H1 (cell line): ENCODE results near the gene SNAPC2. TPM values are rescaled to one million over a fixed set of nuclear protein-coding genes. Genes with fewer than 3 reads are reported as not detected.

Source experiments
- CTCF ChIA-PET: fragments of 300-600 bp; sonication (Branson Sonifier 250); formaldehyde crosslinking; loops from one replicate; lab custom pipeline; 2021; ENCODE audit not compliant: partially characterized antibody; lab: Charles Lee
- POLR2A ChIA-PET: fragments of 300-600 bp; sonication (Branson Sonifier 250); formaldehyde crosslinking; loops from one replicate; lab custom pipeline; 2021; ENCODE audit warnings: inconsistent platforms; ENCODE audit not compliant: partially characterized antibody; lab: Charles Lee
- DNase-seq, 2 experiments: peaks; one replicate each; pipeline versions ENCODE4 v3.0.0 to v3.0.0-alpha.2; 2010 to 2022; ENCODE audit warnings: low spot score in 2 of 2, low read depth in 1 of 2, mixed read lengths in 1 of 2
- FAIRE-seq: peaks from 2 replicates; lab custom pipeline; 2011; peaks lifted over from hg19 to GRCh38; lab: Jason Lieb, UNC
- H2AFZ ChIP-seq: 2 replicates; pipeline ENCODE4 v1.8.1; 2012; ENCODE audit warnings: low read length, inconsistent platforms
- H2AK5ac ChIP-seq: 2 replicates; pipeline ENCODE4 v1.6.1; 2013; ENCODE audit warnings: low read depth, low read length
- H2BK120ac ChIP-seq: replicated peaks from 2 replicates; pipeline ENCODE3; 2013; ENCODE audit warnings: low read depth, low read length, inconsistent platforms
- H2BK12ac ChIP-seq: 2 replicates; pipeline ENCODE4 v1.6.1; 2013; ENCODE audit warnings: low read depth, low read length
- H2BK15ac ChIP-seq: 2 replicates; pipeline ENCODE4 v1.6.1; 2013; ENCODE audit warnings: low read length
- H2BK20ac ChIP-seq: 2 replicates; pipeline ENCODE4 v1.6.1; 2013; ENCODE audit warnings: low read length
- H2BK5ac ChIP-seq: 2 replicates; pipeline ENCODE4 v1.6.1; 2013; ENCODE audit warnings: low read depth, low read length
- H3K14ac ChIP-seq: 2 replicates; pipeline ENCODE4 v1.6.1; 2013; ENCODE audit warnings: inconsistent platforms; ENCODE audit not compliant: insufficient read length
- H3K18ac ChIP-seq: 2 replicates; pipeline ENCODE4 v1.6.1; 2013; ENCODE audit warnings: low read length; ENCODE audit errors: extremely low read depth
- H3K23ac ChIP-seq: 2 replicates; pipeline ENCODE4 v1.6.1; 2013; ENCODE audit warnings: inconsistent platforms; ENCODE audit not compliant: insufficient read length
- H3K23me2 ChIP-seq: 2 replicates; pipeline ENCODE4 v1.6.1; 2013; ENCODE audit warnings: low read depth, low read length
- H3K27ac ChIP-seq: 2 replicates; pipeline ENCODE4 v1.6.1; 2011; ENCODE audit warnings: low read depth, low read length, inconsistent platforms
- H3K27me3 ChIP-seq, 4 experiments: replicated peaks in 1 of 4; 1 replicate in 1 of 4; 2 replicates in 3 of 4; pipeline versions ENCODE4 v1.6.1 to v1.8.1; 2011 to 2013; ENCODE audit warnings: low read length in 3 of 4, mild to moderate bottlenecking in 3 of 4, inconsistent platforms in 2 of 4, mixed read lengths in 2 of 4, moderate library complexity in 1 of 4; ENCODE audit not compliant: control insufficient read depth in 3 of 4, insufficient read depth in 3 of 4; ENCODE audit errors: extremely low read depth in 1 of 4
- H3K36me3 ChIP-seq, 4 experiments: 2 replicates each; pipeline versions ENCODE4 v1.6.1 to v1.8.1; 2011 to 2013; ENCODE audit warnings: mild to moderate bottlenecking in 4 of 4, low read length in 3 of 4, moderate library complexity in 2 of 4, control low read depth in 1 of 4, inconsistent platforms in 1 of 4; ENCODE audit not compliant: insufficient read depth in 4 of 4, control insufficient read depth in 2 of 4
- H3K4ac ChIP-seq: replicated peaks from 2 replicates; pipeline ENCODE3; 2013; ENCODE audit warnings: low read length, low read depth, mixed read lengths, inconsistent platforms; ENCODE audit not compliant: insufficient read length
- H3K4me1 ChIP-seq, 4 experiments: replicated peaks in 1 of 4; 1 replicate in 1 of 4; 2 replicates in 3 of 4; pipeline versions ENCODE4 v1.6.1 to v1.8.1; 2011 to 2013; ENCODE audit warnings: low read length in 3 of 4, inconsistent platforms in 2 of 4, mixed read lengths in 1 of 4; ENCODE audit not compliant: insufficient read depth in 4 of 4, control insufficient read depth in 3 of 4
- H3K4me2 ChIP-seq, 2 experiments: 2 replicates each; pipeline versions ENCODE4 v1.6.1 to v1.8.1; 2011 to 2013; ENCODE audit warnings: low read depth in 2 of 2, low read length in 2 of 2, control low read depth in 1 of 2, inconsistent platforms in 1 of 2, mild to moderate bottlenecking in 1 of 2; ENCODE audit not compliant: insufficient read depth in 1 of 2
- H3K4me3 ChIP-seq, 4 experiments: fragments of 200-600, 300-600 bp in 1 of 4; sonication (generic), shearing (Covaris generic), sonication (Bioruptor Twin) in 1 of 4; 2 replicates each; pipeline versions ENCODE4 v1.5.1 to v1.8.1; 2011 to 2016; ENCODE audit warnings: low read length in 4 of 4, low read depth in 3 of 4, control low read depth in 2 of 4, inconsistent platforms in 2 of 4, mild to moderate bottlenecking in 2 of 4, mixed read lengths in 1 of 4, moderate library complexity in 1 of 4; ENCODE audit not compliant: insufficient read depth in 2 of 4; ENCODE audit errors: extremely low read depth in 1 of 4
- H3K56ac ChIP-seq: replicated peaks from 2 replicates; pipeline ENCODE3; 2013; ENCODE audit warnings: low read depth, mild to moderate bottlenecking, mixed read lengths, low read length, inconsistent platforms; ENCODE audit not compliant: insufficient read length
- H3K79me1 ChIP-seq: 2 replicates; pipeline ENCODE4 v1.6.1; 2013; ENCODE audit warnings: low read depth, low read length, control low read depth
- H3K79me2 ChIP-seq, 2 experiments: 2 replicates each; pipeline versions ENCODE4 v1.6.1 to v1.8.1; 2012 to 2013; ENCODE audit warnings: low read length in 2 of 2, mild to moderate bottlenecking in 2 of 2, inconsistent platforms in 1 of 2; ENCODE audit not compliant: insufficient read depth in 2 of 2, control insufficient read depth in 1 of 2
- H3K9ac ChIP-seq, 4 experiments: replicated peaks in 1 of 4; 1 replicate in 1 of 4; 2 replicates in 3 of 4; pipeline versions ENCODE4 v1.6.1 to v1.8.1; 2011 to 2013; ENCODE audit warnings: low read depth in 3 of 4, low read length in 3 of 4, control low read depth in 2 of 4, mild to moderate bottlenecking in 2 of 4, moderate library complexity in 2 of 4, inconsistent platforms in 1 of 4; ENCODE audit errors: extremely low read depth in 1 of 4
- H3K9me3 ChIP-seq, 2 experiments: 2 replicates each; pipeline versions ENCODE4 v1.6.1 to v1.8.1; 2012 to 2013; ENCODE audit warnings: mild to moderate bottlenecking in 2 of 2, moderate library complexity in 2 of 2, control low read depth in 1 of 2, inconsistent platforms in 1 of 2, low read depth in 1 of 2, low read length in 1 of 2, mixed read lengths in 1 of 2; ENCODE audit not compliant: insufficient read depth in 2 of 2
- H4K20me1 ChIP-seq, 2 experiments: replicated peaks in 1 of 2; 2 replicates each; pipeline versions ENCODE3 to v1.8.1; 2011 to 2013; ENCODE audit warnings: inconsistent platforms in 2 of 2, low read length in 2 of 2, mild to moderate bottlenecking in 1 of 2; ENCODE audit not compliant: insufficient read depth in 2 of 2, control insufficient read depth in 1 of 2
- H4K5ac ChIP-seq: 2 replicates; pipeline ENCODE4 v1.6.1; 2013; ENCODE audit warnings: low read length, low read depth, mixed read lengths, inconsistent platforms; ENCODE audit not compliant: insufficient read length
- H4K8ac ChIP-seq: 2 replicates; pipeline ENCODE4 v1.8.0; 2013; ENCODE audit warnings: mild to moderate bottlenecking, moderate library complexity, low read length, inconsistent platforms; ENCODE audit not compliant: insufficient read depth; ENCODE audit errors: extremely low read depth
- H4K91ac ChIP-seq: replicated peaks from 2 replicates; pipeline ENCODE3; 2013; ENCODE audit warnings: low read length, mixed read lengths, inconsistent platforms; ENCODE audit not compliant: insufficient read length
- HDAC2 ChIP-seq, 2 experiments: fragments of 300-600 bp in 1 of 2; sonication (generic) in 1 of 2; IDR thresholded peaks; 2 replicates each; pipeline ENCODE4 v1.6.1; 2011 to 2012; ENCODE audit warnings: low read depth in 2 of 2, low read length in 2 of 2, mild to moderate bottlenecking in 2 of 2, moderate library complexity in 2 of 2, borderline replicate concordance in 1 of 2, inconsistent platforms in 1 of 2
- WGBS, 2 experiments: shearing (Covaris generic) in 1 of 2; methylation state at CpG; one replicate each; pipeline versions ENCODE4 v1.1.6 to v1.1.7; 2013 to 2015; ENCODE audit warnings: low lambda C conversion rate in 2 of 2, mixed read lengths in 2 of 2, inconsistent platforms in 1 of 2, low coverage in 1 of 2, missing lambda C conversion rate in 1 of 2; ENCODE audit not compliant: insufficient replicate concordance in 2 of 2, insufficient coverage in 1 of 2, insufficient read length in 1 of 2; ENCODE audit errors: extremely low coverage in 1 of 2, missing lambda C conversion rate in 1 of 2; 5-methylcytosine and 5-hydroxymethylcytosine counted together
- polyA plus RNA-seq, 7 experiments: library from polyadenylated mRNA; depleted of rRNA in 3 of 7; stranded (reverse) in 5 of 7; unstranded in 2 of 7; fragments of >200 nt in 5 of 7; fragments of 200-250 nt in 2 of 7; gene quantifications; 1 replicate in 5 of 7; 2 replicates in 1 of 7; 4 replicates in 1 of 7; pipeline versions ENCODE4 v1.2.1 to v1.2.3, GENCODE V29; 2011 to 2013; ENCODE audit warnings: missing spikeins in 2 of 7, mixed read lengths in 2 of 7
- total RNA-seq: library from RNA; stranded (reverse); fragmentation: NEBNext Ultra II Directional; extraction: Animal tissue kit (Norgen Biotek cat#: 25700); gene quantifications from 2 replicates; pipeline ENCODE4 v1.2.1, GENCODE V29; 2021
- TF ChIP-seq, protein P1 (sequence below): IDR thresholded peaks from 2 replicates; pipeline ENCODE4 v1.6.1; 2011; ENCODE audit warnings: low read length, improper control_type of control experiment

The SNAPC2 gene
- total and polyA plus RNA-seq, 2 of the 8 experiments (the other 6 are each of a cell fraction or from before 2014, with no cell fraction given) = 18.2 to 20.3 TPM

- Histone ChIP-seq H3K36me3 (peaks cover 0 to 3% (median 0%) of the 10 kb centered on the region in 4 experiments; a peak in 2 of 8 replicates), H2BK120ac (no peak overlapping the region), H4K5ac (peak overlapping the region; percentile 65), H3K79me2 (no peaks in the 10 kb centered on the region), H3K4ac (no peak overlapping the region), H3K79me1 (no peaks in the 10 kb centered on the region), H4K20me1 (peaks cover 13 to 24% of the 10 kb centered on the region in 2 experiments), H2AK5ac (no peak overlapping the region), H4K8ac (peak overlapping the region; percentile 83), H3K9ac (no peak overlapping the region), H2BK12ac (no peak overlapping the region), H3K4me2 (peak overlapping the region; percentile 4 to 78; a peak in 3 of 4 replicates), H2BK15ac (no peak overlapping the region), H3K4me1 (peaks cover 0 to 16% (median 6%) of the 10 kb centered on the region in 4 experiments; a peak in 5 of 7 replicates), H3K56ac (no peak overlapping the region), H2BK5ac (no peak overlapping the region), H3K4me3 (peak overlapping the region in 2 of 4 experiments; percentile 3 to 66; a peak in 3 of 8 replicates), H3K14ac (no peak overlapping the region), H3K27me3 (no peaks in the 10 kb centered on the region), H3K18ac (peak overlapping the region; percentile 71; the same call in 1 of the 2 replicates), H2BK20ac (no peak overlapping the region), H3K9me3 (no peaks in the 10 kb centered on the region), H2AFZ (no peak overlapping the region), H3K23ac (no peak overlapping the region), H4K91ac (no peak overlapping the region), H3K27ac (no peak overlapping the region), H3K23me2 (peaks cover 13% of the 10 kb centered on the region)
- DNase-seq (peak in 1 of 2 experiments; percentile 62), FAIRE-seq (no peak)
- TF ChIP-seq, protein P1, sequence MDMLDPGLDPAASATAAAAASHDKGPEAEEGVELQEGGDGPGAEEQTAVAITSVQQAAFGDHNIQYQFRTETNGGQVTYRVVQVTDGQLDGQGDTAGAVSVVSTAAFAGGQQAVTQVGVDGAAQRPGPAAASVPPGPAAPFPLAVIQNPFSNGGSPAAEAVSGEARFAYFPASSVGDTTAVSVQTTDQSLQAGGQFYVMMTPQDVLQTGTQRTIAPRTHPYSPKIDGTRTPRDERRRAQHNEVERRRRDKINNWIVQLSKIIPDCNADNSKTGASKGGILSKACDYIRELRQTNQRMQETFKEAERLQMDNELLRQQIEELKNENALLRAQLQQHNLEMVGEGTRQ = no peak
- 0 out of 4 replicates have a peak, but pooled peaks of 1 of the 2 experiments have one; percentile 12 for TF ChIP-seq HDAC2 (IDR thresholded peaks at IDR 0.05; ENCODE audit: borderline replicate concordance in 1 of 2, low read depth in 2 of 2, low read length in 2 of 2)
- ChIA-PET CTCF (interaction anchor here (0.5 to 5.7 kb wide), 5 partner anchors 14 to 72 kb away, joined by 3 to 31 read pairs (median 3); no protein-coding TSS in a partner anchor), POLR2A (interaction anchor here (0.7 to 10.6 kb wide), 5 partner anchors 16 to 382 kb away, joined by 3 to 106 read pairs (median 4); partner anchors contain the start of gene TIMM44)
- WGBS, 2 experiments = 73% methylated on average over 22 of the region's 34 CpGs; no CpG with 5 or more reads in 1 of the 2 experiments
Measured at GRCh38 chr19:7924651-7925170, 4.6 kb downstream of the SNAPC2 start.
